Astrocyte of the cerebellum (primary cell): ENCODE measurements around the gene PKNOX2.

Experiments used
- DNase-seq: peaks from one replicate; pipeline ENCODE4 v3.0.0-alpha.2; 2011; ENCODE audit warnings: low read depth
- H3K4me3 ChIP-seq: 2 replicates; pipeline ENCODE4 v1.5.1; 2011; ENCODE audit warnings: mild to moderate bottlenecking, low read depth, low read length, moderate library complexity
- in situ Hi-C: cut with HindIII; loops from 2 replicates; pipeline ENCODE4 v1.10.0; 2017; ENCODE audit warnings: low sequenced_read_pairs
- TF ChIP-seq, protein P1 (sequence below): IDR thresholded peaks from 2 replicates; pipeline ENCODE4 v1.5.1; 2012; ENCODE audit warnings: low read length, low read depth, moderate library complexity, mild to moderate bottlenecking; ENCODE audit errors: missing control alignments

The PKNOX2 gene

DNA sequence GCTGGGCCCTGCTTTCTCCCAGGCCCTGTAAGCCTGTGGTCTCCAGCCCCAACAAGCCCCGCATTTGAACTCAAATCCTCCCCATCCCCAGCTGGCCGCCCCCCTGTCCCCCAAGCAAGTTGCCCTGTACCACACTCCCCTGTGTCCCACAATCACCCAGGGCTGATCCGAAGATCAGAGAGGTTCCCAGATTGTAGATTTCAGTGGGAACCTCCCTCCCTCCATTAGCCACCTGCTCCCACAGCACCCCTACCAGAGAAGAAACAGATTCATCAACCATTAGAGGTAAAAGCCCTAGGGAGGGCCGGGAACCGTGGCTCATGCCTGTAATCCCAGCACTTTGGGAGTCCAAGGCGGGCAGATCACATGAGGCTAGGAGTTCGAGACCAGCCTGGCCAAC lies 224.1 kb downstream of the PKNOX2 start:
- in situ Hi-C loops = no loop called here
- H3K4me3 ChIP-seq = no peak overlapping the region
- DNase-seq = no peak
- TF ChIP-seq, protein P1, sequence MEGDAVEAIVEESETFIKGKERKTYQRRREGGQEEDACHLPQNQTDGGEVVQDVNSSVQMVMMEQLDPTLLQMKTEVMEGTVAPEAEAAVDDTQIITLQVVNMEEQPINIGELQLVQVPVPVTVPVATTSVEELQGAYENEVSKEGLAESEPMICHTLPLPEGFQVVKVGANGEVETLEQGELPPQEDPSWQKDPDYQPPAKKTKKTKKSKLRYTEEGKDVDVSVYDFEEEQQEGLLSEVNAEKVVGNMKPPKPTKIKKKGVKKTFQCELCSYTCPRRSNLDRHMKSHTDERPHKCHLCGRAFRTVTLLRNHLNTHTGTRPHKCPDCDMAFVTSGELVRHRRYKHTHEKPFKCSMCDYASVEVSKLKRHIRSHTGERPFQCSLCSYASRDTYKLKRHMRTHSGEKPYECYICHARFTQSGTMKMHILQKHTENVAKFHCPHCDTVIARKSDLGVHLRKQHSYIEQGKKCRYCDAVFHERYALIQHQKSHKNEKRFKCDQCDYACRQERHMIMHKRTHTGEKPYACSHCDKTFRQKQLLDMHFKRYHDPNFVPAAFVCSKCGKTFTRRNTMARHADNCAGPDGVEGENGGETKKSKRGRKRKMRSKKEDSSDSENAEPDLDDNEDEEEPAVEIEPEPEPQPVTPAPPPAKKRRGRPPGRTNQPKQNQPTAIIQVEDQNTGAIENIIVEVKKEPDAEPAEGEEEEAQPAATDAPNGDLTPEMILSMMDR = no peak

DNA sequence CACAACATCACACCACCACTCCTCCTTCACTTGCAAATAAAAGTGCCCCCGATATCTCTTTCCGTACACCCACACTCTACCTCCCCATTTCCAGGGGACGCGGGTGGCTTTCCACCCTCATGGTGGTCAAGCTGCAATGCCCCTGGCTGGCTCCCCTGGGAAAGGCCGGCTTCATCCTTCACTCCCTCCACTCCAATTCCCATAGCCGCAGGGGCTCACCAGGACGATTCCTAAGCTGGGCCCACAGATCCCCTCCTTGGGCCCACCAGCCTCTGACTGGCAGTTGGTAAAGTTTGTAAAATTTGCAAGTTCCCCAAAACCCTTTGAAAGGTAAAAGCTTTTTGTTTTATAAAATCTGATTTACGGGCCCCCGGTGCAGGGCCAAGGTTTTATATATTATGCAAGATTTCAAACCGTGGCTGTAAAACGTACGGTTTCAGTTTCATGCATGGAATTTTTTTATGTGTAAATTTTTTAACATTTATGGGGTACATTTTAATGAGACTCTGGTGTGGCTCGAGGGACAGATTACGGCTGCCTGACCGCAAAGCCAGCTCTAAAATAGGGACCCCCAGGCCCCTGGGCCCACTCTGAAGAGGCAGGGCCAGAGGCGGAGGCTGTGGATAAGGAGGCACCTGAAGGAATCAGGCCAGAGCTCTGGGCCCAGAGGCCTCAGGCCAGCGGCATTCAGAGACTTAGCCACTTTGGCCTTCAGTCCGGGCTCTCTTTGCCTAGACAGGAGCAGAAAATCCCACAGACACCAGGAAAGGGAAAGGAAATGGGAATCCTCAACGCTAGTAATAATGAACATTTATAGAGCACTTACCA lies 225.0 kb downstream of the PKNOX2 start:
- no peak for DNase-seq
- H3K4me3 ChIP-seq = no peak overlapping the region
- in situ Hi-C loops = no loop called here
- TF ChIP-seq, protein P1 = no peak

DNA sequence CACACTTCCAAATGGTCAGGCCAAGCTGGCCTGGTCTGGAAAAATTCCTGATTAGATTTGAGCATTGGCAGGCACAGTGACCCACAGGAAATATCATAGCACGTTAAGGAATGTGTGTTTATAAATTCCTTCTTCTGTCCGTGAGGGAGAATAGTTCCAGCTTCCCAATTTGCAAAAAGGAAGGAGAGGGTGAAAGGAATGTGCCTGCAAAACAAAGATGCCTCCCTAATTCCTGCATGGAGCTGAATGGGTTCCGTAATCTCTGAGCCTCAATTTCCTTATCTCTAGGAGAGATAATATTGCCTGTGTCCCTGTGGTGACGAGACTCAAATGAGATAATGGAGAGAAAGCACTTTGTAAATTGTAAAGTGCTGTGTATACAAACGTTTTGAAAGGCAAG lies 226.4 kb downstream of the PKNOX2 start:
- DNase-seq = peak; percentile 57
- in situ Hi-C loops = no loop called here
- TF ChIP-seq, protein P1 = no peak
- no peak overlapping the region for H3K4me3 ChIP-seq

DNA sequence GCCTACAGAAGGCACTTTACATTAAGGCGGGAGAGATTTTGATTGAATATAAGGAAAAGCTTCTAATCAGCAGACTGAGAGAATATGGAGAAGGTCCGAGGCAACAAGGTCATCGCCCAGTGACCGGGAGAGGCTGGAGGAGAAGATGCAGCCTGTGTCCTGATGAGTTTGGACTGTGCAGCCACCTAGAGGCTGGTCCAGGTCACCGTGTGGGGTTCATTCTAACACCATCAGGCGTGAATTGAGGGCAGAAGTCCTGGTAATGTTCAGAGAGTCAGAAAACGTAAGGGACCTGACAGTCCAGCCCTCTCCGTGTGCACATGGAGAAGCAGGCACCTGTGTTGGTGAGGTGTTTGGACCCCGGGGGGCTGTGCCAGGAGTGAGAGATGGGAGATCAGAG lies 228.8 kb downstream of the PKNOX2 start:
- DNase-seq = no peak
- no peak overlapping the region for H3K4me3 ChIP-seq
- in situ Hi-C loops = no loop called here
- TF ChIP-seq, protein P1 = no peak

DNA sequence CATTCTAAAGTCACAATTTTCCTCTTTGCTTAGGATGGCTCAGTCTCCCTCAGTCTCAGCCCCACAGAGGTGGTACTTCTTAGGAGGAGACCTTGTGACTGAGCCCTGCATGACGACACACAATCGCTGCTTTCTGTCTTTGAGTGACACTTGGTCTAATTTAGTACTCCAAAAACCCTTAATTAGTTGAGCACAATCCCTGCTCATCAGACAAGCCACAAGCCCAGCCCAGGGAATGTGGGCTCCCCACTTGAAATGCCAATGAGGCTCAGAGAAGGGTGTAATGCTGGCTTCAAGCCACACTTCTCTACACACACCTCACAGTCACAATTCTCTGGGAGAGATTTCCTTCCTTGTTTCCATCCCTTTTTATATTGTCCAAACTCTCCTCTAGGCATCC lies 229.7 kb downstream of the PKNOX2 start:
- no peak for DNase-seq
- no peak overlapping the region for H3K4me3 ChIP-seq
- in situ Hi-C loops = no loop called here
- TF ChIP-seq, protein P1 = no peak

DNA sequence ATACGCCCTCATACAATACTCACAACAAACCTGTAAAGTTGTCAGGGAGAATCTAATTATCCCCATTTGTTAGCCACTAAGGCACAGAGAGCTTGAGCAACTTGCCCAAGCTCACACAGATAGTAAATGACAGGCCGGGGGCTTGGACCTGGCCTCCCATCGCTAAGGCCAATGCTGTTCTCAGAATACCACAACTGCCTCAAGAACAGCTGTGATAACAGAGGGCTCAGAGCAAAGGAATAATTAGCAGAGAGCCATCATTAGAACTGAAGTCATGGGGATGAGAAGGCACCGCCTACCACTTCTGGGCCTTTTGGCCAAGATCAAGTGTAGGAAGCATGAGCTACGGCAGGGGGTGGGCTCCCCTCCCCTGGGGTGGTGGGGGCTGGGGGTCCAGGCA lies 232.9 kb downstream of the PKNOX2 start:
- H3K4me3 ChIP-seq = no peak overlapping the region
- no peak for DNase-seq
- in situ Hi-C loops = no loop called here
- TF ChIP-seq, protein P1 = no peak
